ENCODE data around the gene UNC93B1.

The UNC93B1 gene

DNA sequence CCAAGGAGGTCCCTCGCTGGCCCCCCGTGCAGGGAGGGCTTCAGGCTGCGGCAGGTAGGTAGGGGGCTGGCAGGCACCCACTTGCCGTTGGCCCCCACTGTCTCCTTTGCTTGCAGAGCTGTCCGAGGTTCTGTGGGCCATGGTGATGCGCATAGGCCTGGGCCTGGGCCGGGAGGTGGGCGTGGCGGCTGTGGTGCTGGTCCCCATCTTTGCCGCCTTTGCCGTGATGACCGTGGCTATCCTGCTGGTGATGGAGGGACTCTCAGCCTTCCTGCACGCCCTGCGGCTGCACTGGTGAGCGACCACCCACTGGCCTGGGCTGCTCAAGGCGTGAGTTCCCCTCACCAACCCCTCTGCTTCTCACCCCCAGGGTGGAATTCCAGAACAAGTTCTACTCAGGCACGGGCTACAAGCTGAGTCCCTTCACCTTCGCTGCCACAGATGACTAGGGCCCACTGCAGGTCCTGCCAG lies 46.5 kb upstream of the UNC93B1 start:
- no peak overlapping the region for H4K91ac ChIP-seq (ENCODE audit: low read depth, low read length)
- H3K9me3 ChIP-seq (ENCODE audit: insufficient read depth, low read depth, low read length) = no peaks in the 10 kb centered on the region
- H3K79me1 ChIP-seq (ENCODE audit: low read length) = no peaks in the 10 kb centered on the region
- H2BK5ac ChIP-seq (ENCODE audit: low read depth, low read length, poor library complexity) = no peak overlapping the region
- H3K27ac ChIP-seq (ENCODE audit: low read depth, low read length) = no peak overlapping the region
- H2AFZ ChIP-seq (ENCODE audit: insufficient read depth, low read length, poor library complexity) = no peak overlapping the region
- H3K79me2 ChIP-seq (ENCODE audit: control insufficient read depth, insufficient read depth, low read length, poor library complexity) = no peaks in the 10 kb centered on the region
- H2BK120ac ChIP-seq (ENCODE audit: insufficient read depth, low read length, poor library complexity) = no peak overlapping the region
- no peak overlapping the region for H4K12ac ChIP-seq (ENCODE audit: low read depth, low read length)
- H2BK12ac ChIP-seq (ENCODE audit: low read length) = no peak overlapping the region
- no peak overlapping the region for H3K9ac ChIP-seq (ENCODE audit: low read length)
- H3K4ac ChIP-seq (ENCODE audit: low read depth, low read length) = no peak overlapping the region
- no peak overlapping the region for H4K8ac ChIP-seq (ENCODE audit: low read depth, low read length)
- no peaks in the 10 kb centered on the region for H3K27me3 ChIP-seq (ENCODE audit: insufficient read depth, low read length)
- H3K4me3 ChIP-seq (ENCODE audit: low read depth, low read length) = no peak overlapping the region
- no CpG with 5 or more reads among the region's 18 CpGs for WGBS (ENCODE audit: extremely low coverage, insufficient coverage, insufficient read length)
- peaks cover 63 to 68% of the 10 kb centered on the region in 2 experiments for H3K36me3 ChIP-seq (ENCODE audit: control insufficient read depth in 1 of 2, insufficient read depth in 2 of 2, low read length in 2 of 2)
- H3K18ac ChIP-seq (ENCODE audit: low read length) = no peak overlapping the region
- H2AK5ac ChIP-seq (ENCODE audit: low read length) = no peak overlapping the region
- DNase-seq = no peak
- no peak overlapping the region for H3K14ac ChIP-seq (ENCODE audit: low read length)
- no peak overlapping the region for H3K23ac ChIP-seq (ENCODE audit: low read length)
- H3K4me2 ChIP-seq (ENCODE audit: low read length) = no peak overlapping the region
- no peaks in the 10 kb centered on the region for H3K4me1 ChIP-seq (ENCODE audit: control insufficient read depth in 1 of 2, insufficient read depth in 2 of 2, low read length in 2 of 2)

DNA sequence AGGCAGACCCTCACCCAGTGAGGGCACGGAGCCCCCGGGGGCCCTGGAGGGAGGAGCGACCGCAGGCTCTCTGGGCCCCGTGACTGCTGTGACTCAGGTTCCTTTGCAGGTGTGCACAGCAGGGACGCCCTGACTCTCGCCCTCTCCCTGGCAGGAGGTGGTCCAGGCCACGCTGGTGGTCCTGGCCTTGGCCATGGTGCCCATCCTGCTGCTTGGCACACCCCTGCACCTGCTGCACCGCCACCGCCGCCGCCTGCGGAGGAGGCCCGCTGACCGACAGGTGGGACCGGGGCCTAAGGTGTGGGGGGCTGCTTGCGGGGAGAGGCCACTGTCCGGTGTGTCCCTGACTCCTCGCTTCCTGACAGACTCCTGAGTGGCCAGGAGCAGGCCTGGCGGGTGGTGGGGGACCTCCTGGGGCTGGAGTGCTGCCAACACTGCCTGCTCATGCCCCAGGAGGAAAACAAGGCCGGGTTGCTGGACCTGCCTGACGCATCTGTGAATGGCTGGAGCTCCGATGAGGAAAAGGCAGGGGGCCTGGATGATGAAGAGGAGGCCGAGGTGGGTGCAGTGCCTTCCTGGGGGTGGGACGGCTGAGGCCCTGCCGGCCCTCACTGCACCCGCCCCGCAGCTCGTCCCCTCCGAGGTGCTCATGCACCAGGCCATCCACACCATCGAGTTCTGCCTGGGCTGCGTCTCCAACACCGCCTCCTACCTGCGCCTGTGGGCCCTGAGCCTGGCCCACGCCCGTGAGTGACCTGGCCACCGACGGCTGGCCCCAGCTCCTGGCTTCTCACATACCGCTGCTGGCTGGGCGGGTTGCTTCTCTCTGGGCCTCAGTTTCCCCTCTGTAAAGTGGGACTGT lies 45.8 kb upstream of the UNC93B1 start:
- Histone ChIP-seq H2BK12ac (ENCODE audit: low read length) (no peak overlapping the region), H3K9me3 (ENCODE audit: insufficient read depth, low read depth, low read length) (peaks cover 3% of the 10 kb centered on the region), H3K4ac (ENCODE audit: low read depth, low read length) (no peak overlapping the region), H3K9ac (ENCODE audit: low read length) (no peak overlapping the region), H2AFZ (ENCODE audit: insufficient read depth, low read length, poor library complexity) (no peak overlapping the region), H3K4me1 (ENCODE audit: control insufficient read depth in 1 of 2, insufficient read depth in 2 of 2, low read length in 2 of 2) (no peaks in the 10 kb centered on the region), H3K4me2 (ENCODE audit: low read length) (no peak overlapping the region), H3K36me3 (ENCODE audit: control insufficient read depth in 1 of 2, insufficient read depth in 2 of 2, low read length in 2 of 2) (peaks cover 66 to 74% of the 10 kb centered on the region in 2 experiments), H3K23ac (ENCODE audit: low read length) (no peak overlapping the region), H3K18ac (ENCODE audit: low read length) (no peak overlapping the region), H4K8ac (ENCODE audit: low read depth, low read length) (no peak overlapping the region), H3K4me3 (ENCODE audit: low read depth, low read length) (no peak overlapping the region), H3K27me3 (ENCODE audit: insufficient read depth, low read length) (no peaks in the 10 kb centered on the region), H2AK5ac (ENCODE audit: low read length) (no peak overlapping the region), H2BK5ac (ENCODE audit: low read depth, low read length, poor library complexity) (no peak overlapping the region), H4K91ac (ENCODE audit: low read depth, low read length) (no peak overlapping the region), H2BK120ac (ENCODE audit: insufficient read depth, low read length, poor library complexity) (no peak overlapping the region), H4K12ac (ENCODE audit: low read depth, low read length) (no peak overlapping the region), H3K79me2 (ENCODE audit: control insufficient read depth, insufficient read depth, low read length, poor library complexity) (no peaks in the 10 kb centered on the region), H3K14ac (ENCODE audit: low read length) (no peak overlapping the region), H3K79me1 (ENCODE audit: low read length) (no peaks in the 10 kb centered on the region), H3K27ac (ENCODE audit: low read depth, low read length) (no peak overlapping the region)
- DNase-seq = no peak
- WGBS (ENCODE audit: extremely low coverage, insufficient coverage, insufficient read length) = no CpG with 5 or more reads among the region's 40 CpGs

DNA sequence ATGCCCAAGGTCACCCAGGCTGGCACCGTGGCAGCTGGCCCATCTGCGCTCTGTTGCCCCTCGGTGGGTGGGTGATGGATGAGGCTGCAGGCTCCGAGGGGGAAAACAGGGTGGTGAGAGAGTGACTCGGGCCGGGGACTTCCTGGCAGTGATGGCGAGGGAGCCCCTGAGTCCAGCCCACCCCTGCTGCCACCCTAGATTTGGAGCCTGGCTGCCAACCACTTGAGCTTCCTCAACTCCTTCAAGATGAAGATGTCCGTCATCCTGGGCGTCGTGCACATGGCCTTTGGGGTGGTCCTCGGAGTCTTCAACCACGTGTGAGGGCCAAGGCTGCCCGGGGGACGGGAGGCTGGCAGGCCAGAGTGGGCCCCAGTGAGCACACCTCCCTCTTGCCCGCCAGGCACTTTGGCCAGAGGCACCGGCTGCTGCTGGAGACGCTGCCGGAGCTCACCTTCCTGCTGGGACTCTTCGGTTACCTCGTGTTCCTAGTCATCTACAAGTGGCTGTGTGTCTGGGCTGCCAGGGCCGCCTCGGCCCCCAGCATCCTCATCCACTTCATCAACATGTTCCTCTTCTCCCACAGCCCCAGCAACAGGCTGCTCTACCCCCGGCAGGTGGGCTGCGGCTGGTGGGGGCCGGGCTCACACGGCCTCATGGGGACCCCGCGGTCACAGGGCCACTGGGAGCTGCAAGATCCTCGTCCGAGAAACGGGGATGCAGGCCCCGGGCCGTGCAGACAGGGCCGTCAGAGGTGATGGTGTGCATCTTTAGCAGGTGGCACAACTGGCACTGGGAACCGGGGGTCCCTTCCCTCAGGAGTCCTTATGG lies 45.0 kb upstream of the UNC93B1 start:
- no peak overlapping the region for H3K23ac ChIP-seq (ENCODE audit: low read length)

DNA sequence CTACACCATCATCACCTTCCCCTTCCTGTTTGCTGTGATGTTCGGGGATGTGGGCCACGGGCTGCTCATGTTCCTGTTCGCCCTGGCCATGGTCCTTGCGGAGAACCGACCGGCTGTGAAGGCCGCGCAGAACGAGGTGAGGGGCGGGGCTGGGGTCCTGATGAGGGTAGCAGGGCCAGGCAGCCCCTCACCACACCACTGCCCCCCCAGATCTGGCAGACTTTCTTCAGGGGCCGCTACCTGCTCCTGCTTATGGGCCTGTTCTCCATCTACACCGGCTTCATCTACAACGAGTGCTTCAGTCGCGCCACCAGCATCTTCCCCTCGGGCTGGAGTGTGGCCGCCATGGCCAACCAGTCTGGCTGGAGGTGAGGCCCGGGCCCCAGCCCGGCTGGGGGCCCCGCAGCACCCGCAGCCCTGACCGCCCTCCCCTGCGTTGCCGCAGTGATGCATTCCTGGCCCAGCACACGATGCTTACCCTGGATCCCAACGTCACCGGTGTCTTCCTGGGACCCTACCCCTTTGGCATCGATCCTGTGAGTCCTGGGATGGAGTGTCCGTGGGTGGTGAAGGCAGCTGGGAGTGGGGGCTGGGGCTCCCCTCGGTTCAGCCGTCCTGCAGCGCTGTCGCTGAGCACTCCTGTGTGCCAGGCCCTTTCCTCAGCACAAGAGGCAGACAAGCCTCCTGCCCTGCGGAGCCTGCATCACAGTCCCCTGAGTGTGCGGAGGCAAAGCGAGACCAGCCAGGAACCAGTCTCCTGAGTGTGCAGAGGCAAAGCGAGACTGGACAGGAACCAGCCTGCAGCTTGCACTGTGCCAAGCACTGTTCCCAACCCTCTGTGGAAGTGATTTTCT lies 43.8 kb upstream of the UNC93B1 start:
- H2BK120ac ChIP-seq (ENCODE audit: insufficient read depth, low read length, poor library complexity) = no peak overlapping the region
- H4K12ac ChIP-seq (ENCODE audit: low read depth, low read length) = no peak overlapping the region
- no peak overlapping the region for H4K8ac ChIP-seq (ENCODE audit: low read depth, low read length)
- H3K23ac ChIP-seq (ENCODE audit: low read length) = no peak overlapping the region
- no peak overlapping the region for H3K4me3 ChIP-seq (ENCODE audit: low read depth, low read length)
- no peak overlapping the region for H2BK12ac ChIP-seq (ENCODE audit: low read length)
- no peak overlapping the region for H3K9ac ChIP-seq (ENCODE audit: low read length)
- H3K9me3 ChIP-seq (ENCODE audit: insufficient read depth, low read depth, low read length) = peaks cover 3% of the 10 kb centered on the region
- no peak overlapping the region for H3K4ac ChIP-seq (ENCODE audit: low read depth, low read length)
- no peak overlapping the region for H3K14ac ChIP-seq (ENCODE audit: low read length)
- no peak overlapping the region for H4K91ac ChIP-seq (ENCODE audit: low read depth, low read length)
- no CpG with 5 or more reads among the region's 37 CpGs for WGBS (ENCODE audit: extremely low coverage, insufficient coverage, insufficient read length)
- no peaks in the 10 kb centered on the region for H3K27me3 ChIP-seq (ENCODE audit: insufficient read depth, low read length)
- H3K4me1 ChIP-seq (ENCODE audit: control insufficient read depth in 1 of 2, insufficient read depth in 2 of 2, low read length in 2 of 2) = no peaks in the 10 kb centered on the region
- no peak overlapping the region for H3K27ac ChIP-seq (ENCODE audit: low read depth, low read length)
- H3K79me1 ChIP-seq (ENCODE audit: low read length) = no peaks in the 10 kb centered on the region
- no peak overlapping the region for H2AK5ac ChIP-seq (ENCODE audit: low read length)
- H3K4me2 ChIP-seq (ENCODE audit: low read length) = no peak overlapping the region
- peak; percentile 83 to 84 for DNase-seq
- H2BK5ac ChIP-seq (ENCODE audit: low read depth, low read length, poor library complexity) = no peak overlapping the region
- peaks cover 72 to 78% of the 10 kb centered on the region in 2 experiments for H3K36me3 ChIP-seq (ENCODE audit: control insufficient read depth in 1 of 2, insufficient read depth in 2 of 2, low read length in 2 of 2)
- no peaks in the 10 kb centered on the region for H3K79me2 ChIP-seq (ENCODE audit: control insufficient read depth, insufficient read depth, low read length, poor library complexity)
- no peak overlapping the region for H3K18ac ChIP-seq (ENCODE audit: low read length)
- no peak overlapping the region for H2AFZ ChIP-seq (ENCODE audit: insufficient read depth, low read length, poor library complexity)

More for the DNA sequence above, 45.0 kb upstream of the UNC93B1 start:
- no peak overlapping the region for H2AFZ ChIP-seq (ENCODE audit: insufficient read depth, low read length, poor library complexity)
- H3K79me1 ChIP-seq (ENCODE audit: low read length) = no peaks in the 10 kb centered on the region
- H3K9me3 ChIP-seq (ENCODE audit: insufficient read depth, low read depth, low read length) = peaks cover 3% of the 10 kb centered on the region
- H3K36me3 ChIP-seq (ENCODE audit: control insufficient read depth in 1 of 2, insufficient read depth in 2 of 2, low read length in 2 of 2) = peaks cover 72 to 77% of the 10 kb centered on the region in 2 experiments
- no peak overlapping the region for H3K4me2 ChIP-seq (ENCODE audit: low read length)
- H3K27ac ChIP-seq (ENCODE audit: low read depth, low read length) = no peak overlapping the region
- H3K9ac ChIP-seq (ENCODE audit: low read length) = no peak overlapping the region
- no peak overlapping the region for H4K8ac ChIP-seq (ENCODE audit: low read depth, low read length)
- H3K4me3 ChIP-seq (ENCODE audit: low read depth, low read length) = peak overlapping the region; percentile 9
- DNase-seq = no peak
- no peak overlapping the region for H2BK5ac ChIP-seq (ENCODE audit: low read depth, low read length, poor library complexity)
- no peak overlapping the region for H3K14ac ChIP-seq (ENCODE audit: low read length)
- H2BK120ac ChIP-seq (ENCODE audit: insufficient read depth, low read length, poor library complexity) = no peak overlapping the region
- no peak overlapping the region for H3K4ac ChIP-seq (ENCODE audit: low read depth, low read length)
- H3K18ac ChIP-seq (ENCODE audit: low read length) = no peak overlapping the region
- no CpG with 5 or more reads among the region's 35 CpGs for WGBS (ENCODE audit: extremely low coverage, insufficient coverage, insufficient read length)
- no peaks in the 10 kb centered on the region for H3K27me3 ChIP-seq (ENCODE audit: insufficient read depth, low read length)
- no peaks in the 10 kb centered on the region for H3K4me1 ChIP-seq (ENCODE audit: control insufficient read depth in 1 of 2, insufficient read depth in 2 of 2, low read length in 2 of 2)
- no peaks in the 10 kb centered on the region for H3K79me2 ChIP-seq (ENCODE audit: control insufficient read depth, insufficient read depth, low read length, poor library complexity)
- no peak overlapping the region for H2BK12ac ChIP-seq (ENCODE audit: low read length)
- H4K12ac ChIP-seq (ENCODE audit: low read depth, low read length) = no peak overlapping the region
- no peak overlapping the region for H2AK5ac ChIP-seq (ENCODE audit: low read length)
- no peak overlapping the region for H4K91ac ChIP-seq (ENCODE audit: low read depth, low read length)

Measured in trophoblast cell (in vitro differentiated cells and primary cell).